Spinal cord (tissue), 10 donors: ENCODE data around the gene CENPK. TPM values are rescaled to one million over a fixed set of nuclear protein-coding genes. Genes with fewer than 3 reads are reported as not detected.

Experiments used
- DNase-seq, 6 donors: peaks; one replicate each; pipeline versions ENCODE4 v3.0.0 to v3.0.0-alpha.2; 2013 to 2015; ENCODE audit warnings: low spot score in 6 of 6, low read depth in 4 of 6
- H3K27ac ChIP-seq: one replicate; pipeline ENCODE4 v1.5.1; 2013; ENCODE audit warnings: low read depth, low read length, control low read depth
- H3K27me3 ChIP-seq: one replicate; pipeline ENCODE4 v1.6.1; 2013; ENCODE audit warnings: low read length; ENCODE audit not compliant: control insufficient read depth, insufficient read depth
- H3K36me3 ChIP-seq: one replicate; pipeline ENCODE4 v1.6.1; 2013; ENCODE audit warnings: low read length; ENCODE audit not compliant: control insufficient read depth, insufficient read depth
- H3K4me1 ChIP-seq: one replicate; pipeline ENCODE4 v1.6.1; 2013; ENCODE audit warnings: low read length; ENCODE audit not compliant: control insufficient read depth, insufficient read depth
- H3K4me3 ChIP-seq: one replicate; pipeline ENCODE4 v1.5.1; 2013; ENCODE audit warnings: low read depth, low read length, control low read depth
- H3K9me3 ChIP-seq: one replicate; pipeline ENCODE4 v1.6.1; 2013; ENCODE audit warnings: low read length; ENCODE audit not compliant: control insufficient read depth, insufficient read depth
- WGBS: methylation state at CpG from one replicate; pipeline ENCODE4 v1.1.5; 2013; ENCODE audit warnings: missing lambda C conversion rate; ENCODE audit not compliant: insufficient coverage; 5-methylcytosine and 5-hydroxymethylcytosine counted together
- polyA plus RNA-seq, 2 donors: library from polyadenylated mRNA; unstranded; fragments of 120-200 nt; gene quantifications; one replicate each; pipeline ENCODE4 v1.2.1, GENCODE V29; 2013; ENCODE audit not compliant: insufficient read length in 2 of 2
- small RNA-seq: library from RNA; depleted of rRNA; stranded (forward); fragments of <200 nt; gene quantifications from one replicate; pipeline ENCODE3, GENCODE V24; 2014; ENCODE audit warnings: low replicate concordance
- total RNA-seq, 2 donors: library from RNA; depleted of rRNA in 1 of 2; stranded (reverse); fragments of 120-200 nt in 1 of 2; fragments of >200 nt in 1 of 2; gene quantifications; one replicate each; pipeline versions ENCODE4 v1.2.3 to v1.2.4, GENCODE V29; 2013 to 2014
- donor health status: healthy.

The CENPK gene
- total and polyA plus RNA-seq, 4 donors = 13.8 to 18.3 (median 16.7) TPM

GRCh38 chr5:65475336-65475735 lies 87.6 kb downstream of the CENPK start:
- Histone ChIP-seq H3K27me3 (no peaks in the 10 kb centered on the region), H3K4me1 (no peaks in the 10 kb centered on the region), H3K36me3 (no peaks in the 10 kb centered on the region), H3K27ac (no peak overlapping the region), H3K4me3 (no peak overlapping the region), H3K9me3 (no peaks in the 10 kb centered on the region)
- 85% methylated on average over 2 of the region's 4 CpGs for WGBS
- DNase-seq = no peak

- DNase-seq = no peak
- Histone ChIP-seq H3K36me3 (no peaks in the 10 kb centered on the region), H3K4me1 (no peaks in the 10 kb centered on the region), H3K27ac (no peak overlapping the region), H3K9me3 (no peaks in the 10 kb centered on the region), H3K27me3 (no peaks in the 10 kb centered on the region), H3K4me3 (no peak overlapping the region)
- no CpG with 5 or more reads among the region's 3 CpGs for WGBS
Measured at GRCh38 chr5:65474130-65474711, 88.7 kb downstream of the CENPK start.

- 100% methylated on average over 2 of the region's 3 CpGs for WGBS
- no peaks in the 10 kb centered on the region for H3K4me1 ChIP-seq
- no peak overlapping the region for H3K27ac ChIP-seq
- H3K27me3 ChIP-seq = no peaks in the 10 kb centered on the region
- no peak for DNase-seq
- H3K36me3 ChIP-seq = no peaks in the 10 kb centered on the region
- H3K9me3 ChIP-seq = no peaks in the 10 kb centered on the region
- no peak overlapping the region for H3K4me3 ChIP-seq
Measured at GRCh38 chr5:65468633-65469032, 94.3 kb downstream of the CENPK start.

Small RNA genes lying within 50 kb of the gene (small RNA-seq; reads per million reads assigned to genes)
- not detected for gene RNU6-540P

Other genes with a start within 250 kb of the CENPK start
- 10 to 100 TPM; 20.3 to 22.0 TPM for gene ADAMTS6, start 81.2 kb downstream of the CENPK start, total RNA-seq
- gene ADAMTS6, start 81.2 kb downstream of the CENPK start, polyA plus RNA-seq = 1 to 10 TPM; 5.3 to 6.9 TPM
- 10 to 100 TPM; 48.0 to 66.7 TPM for gene PPWD1, start 128 bp upstream of the CENPK start, total RNA-seq
- 10 to 100 TPM; 49.7 to 56.7 TPM for gene PPWD1, start 128 bp upstream of the CENPK start, polyA plus RNA-seq
- gene TRIM23, start 61.2 kb upstream of the CENPK start, total RNA-seq = 10 to 100 TPM; 38.3 to 79.5 TPM
- 10 to 100 TPM; 29.7 to 42.3 TPM for gene TRIM23, start 61.2 kb upstream of the CENPK start, polyA plus RNA-seq
- gene SHLD3, start 61.9 kb upstream of the CENPK start, total RNA-seq = 1 to 10 TPM; 4.8 to 6.2 TPM
- 1 to 10 TPM; 4.3 to 4.6 TPM for gene SHLD3, start 61.9 kb upstream of the CENPK start, polyA plus RNA-seq
- 10 to 100 TPM; 41.3 to 55.6 TPM for gene TRAPPC13, start 61.9 kb upstream of the CENPK start, total RNA-seq
- 10 to 100 TPM; 33.2 to 33.7 TPM for gene TRAPPC13, start 61.9 kb upstream of the CENPK start, polyA plus RNA-seq
- 10 to 100 TPM; 13.1 to 42.7 TPM for gene SGTB, start 158.9 kb upstream of the CENPK start, total RNA-seq
- gene SGTB, start 158.9 kb upstream of the CENPK start, polyA plus RNA-seq = 10 to 100 TPM; 20.2 to 30.3 TPM
- gene NLN, start 159.0 kb upstream of the CENPK start, total RNA-seq = 10 to 100 TPM; 21.7 to 38.6 TPM
- gene NLN, start 159.0 kb upstream of the CENPK start, polyA plus RNA-seq = 10 to 100 TPM; 22.3 to 26.1 TPM